D721Med (cell line): ENCODE measurements around the gene AQR.

Experiments
- DNase-seq: peaks from one replicate; pipeline ENCODE4 v3.0.0; 2011; ENCODE audit warnings: low spot score; ENCODE audit not compliant: insufficient read length
- FAIRE-seq: peaks from 2 replicates; lab custom pipeline; 2011; peaks lifted over from hg19 to GRCh38; lab: Jason Lieb, UNC
- CTCF ChIP-seq: IDR thresholded peaks from 2 replicates; pipeline ENCODE4 v1.5.1; 2012; ENCODE audit warnings: mild to moderate bottlenecking, control low read depth; ENCODE audit not compliant: insufficient read depth; ENCODE audit errors: missing control alignments

The AQR gene

GRCh38 chr15:34802803-34803750 is 166.5 kb downstream of the AQR start:
- TF ChIP-seq CTCF: no peak
- peak; percentile 6 for FAIRE-seq
- no peak for DNase-seq

DNA sequence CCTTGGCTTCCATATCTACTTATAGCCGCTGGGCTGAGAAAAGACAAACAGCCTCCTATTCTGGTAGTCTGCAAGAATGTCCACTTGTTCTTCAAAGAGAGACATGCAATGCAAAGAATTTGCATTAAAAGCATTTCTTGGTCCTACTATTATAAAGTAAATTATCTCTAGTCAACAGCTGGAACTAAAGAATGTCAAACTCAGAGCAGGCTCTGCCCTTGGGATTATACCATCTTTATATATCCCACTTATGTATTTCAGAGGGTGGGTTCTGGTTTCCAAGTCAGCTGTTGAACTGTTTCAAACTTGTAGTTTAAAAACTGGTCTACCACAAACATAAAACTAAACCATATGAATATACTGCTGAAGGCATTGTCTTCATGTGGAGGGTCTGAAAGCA is 167.2 kb downstream of the AQR start:
- no peak for TF ChIP-seq CTCF
- no peak for DNase-seq
- no peak for FAIRE-seq
